K562 (cell line): Measurements from ENCODE around the gene USP13.

Experiments
- ATF3 ChIP-seq, 2 experiments: fragments of 450-650 bp in 1 of 2; sonication (generic) in 1 of 2; formaldehyde crosslinking in 1 of 2; IDR thresholded peaks in 1 of 2; conservative IDR thresholded peaks in 1 of 2; 2 replicates each; pipeline versions ENCODE4 v1.6.1 to v1.8.1; 2016 to 2023; ENCODE audit warnings: mild to moderate bottlenecking in 2 of 2, moderate library complexity in 2 of 2, inconsistent platforms in 1 of 2, missing genetic modification reagents in 1 of 2
- BCL6 ChIP-seq: fragments of 250-450 bp; sonication (Bioruptor Pico); IDR thresholded peaks from 2 replicates; pipeline ENCODE4 v1.4.0; 2020
- CHD1 ChIP-seq: fragments of 200-600 bp; sonication (generic); IDR thresholded peaks from one replicate; pipeline ENCODE4 v1.6.1; 2012; ENCODE audit warnings: mild to moderate bottlenecking, moderate library complexity, low read length, inconsistent platforms
- ESRRA ChIP-seq: fragments of 450-650 bp; IDR thresholded peaks from 2 replicates; pipeline ENCODE4 v1.6.1; 2014; ENCODE audit warnings: low read depth, mild to moderate bottlenecking, moderate library complexity, borderline replicate concordance
- FOS ChIP-seq: IDR thresholded peaks from 3 replicates; pipeline ENCODE4 v1.6.1; 2011; ENCODE audit not compliant: insufficient read length; ENCODE audit errors: extremely low read depth
- HMG20B ChIP-seq: fragments of 250-450 bp; sonication (Bioruptor Pico); IDR thresholded peaks from 2 replicates; pipeline ENCODE4 v1.5.0; 2021; ENCODE audit warnings: mild to moderate bottlenecking
- POLR2AphosphoS5 ChIP-seq: IDR thresholded peaks from 2 replicates; pipeline ENCODE4 v1.6.1; 2011; ENCODE audit warnings: mild to moderate bottlenecking, low read depth, low read length, moderate library complexity; ENCODE audit not compliant: control insufficient read depth, insufficient read depth
- RAD21 ChIP-seq, 2 experiments: fragments of 250-450 bp in 1 of 2; fragments of 450-650 bp in 1 of 2; sonication (Bioruptor Pico) in 1 of 2; formaldehyde crosslinking in 1 of 2; IDR thresholded peaks in 1 of 2; conservative IDR thresholded peaks in 1 of 2; 2 replicates each; pipeline versions ENCODE4 v1.4.0 to v1.8.0; 2020 to 2022; ENCODE audit warnings: mild to moderate bottlenecking in 2 of 2, moderate library complexity in 1 of 2
- YY1 ChIP-seq, 3 experiments: IDR thresholded peaks; 2 replicates each; pipeline ENCODE4 v1.6.1; 2011; ENCODE audit warnings: low read length in 2 of 3, mild to moderate bottlenecking in 2 of 3, moderate library complexity in 2 of 3, borderline replicate concordance in 1 of 3, control low read depth in 1 of 3, low read depth in 1 of 3; ENCODE audit not compliant: insufficient read depth in 3 of 3, insufficient replicate concordance in 2 of 3, control insufficient read depth in 1 of 3, insufficient read length in 1 of 3; ENCODE audit errors: extremely low read depth in 1 of 3
- ZBTB12 ChIP-seq: fragments of 250-450 bp; sonication (Bioruptor Pico); IDR thresholded peaks from 2 replicates; pipeline ENCODE4 v1.4.0; 2020
- TF ChIP-seq, protein P1 (sequence below): sonication (generic); formaldehyde crosslinking; IDR thresholded peaks from 2 replicates; pipeline ENCODE4 v1.9.0; 2022; ENCODE audit warnings: mild to moderate bottlenecking, missing genetic modification reagents
- TF ChIP-seq, protein P2 (sequence below): sonication (generic); formaldehyde crosslinking; IDR thresholded peaks from 2 replicates; pipeline ENCODE4 v1.8.0; 2022; ENCODE audit warnings: mild to moderate bottlenecking, missing genetic modification reagents, borderline replicate concordance

DNA sequence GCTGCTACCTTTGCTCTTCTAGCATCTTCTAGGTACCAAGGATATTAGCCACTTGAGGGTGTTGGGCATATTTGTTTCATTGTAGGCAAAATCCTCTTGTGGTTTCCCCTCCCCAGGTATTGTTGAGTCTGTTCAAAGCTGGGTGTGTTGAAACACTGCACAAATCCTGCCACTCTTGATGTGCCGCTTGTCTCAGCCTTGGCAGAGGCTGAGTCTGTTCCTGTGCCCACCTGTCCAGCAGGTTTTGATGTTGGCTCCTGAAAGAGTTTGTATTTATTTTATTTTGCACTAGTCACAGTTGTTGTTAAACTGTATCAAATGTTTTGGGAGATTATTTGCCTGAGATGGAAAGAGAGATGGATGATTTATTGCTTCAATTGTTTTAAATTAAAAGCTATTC is 136.2 kb downstream of the USP13 start:
- TF ChIP-seq, protein P1, sequence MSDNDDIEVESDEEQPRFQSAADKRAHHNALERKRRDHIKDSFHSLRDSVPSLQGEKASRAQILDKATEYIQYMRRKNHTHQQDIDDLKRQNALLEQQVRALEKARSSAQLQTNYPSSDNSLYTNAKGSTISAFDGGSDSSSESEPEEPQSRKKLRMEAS (CRISPR knock-in tag) = no peak
- TF ChIP-seq POLR2AphosphoS5 (no peak), YY1 (IDR thresholded peaks at IDR 0.05; ENCODE audit: borderline replicate concordance in 1 of 3, control insufficient read depth in 1 of 3, extremely low read depth in 1 of 3, insufficient read depth in 3 of 3, insufficient read length in 1 of 3, insufficient replicate concordance in 2 of 3, low read depth in 1 of 3, low read length in 2 of 3) (no peak), CHD1 (no peak), ATF3 (IDR thresholded peaks at IDR 0.05) (no peak), ATF3 (CRISPR knock-in tag; conservative IDR thresholded peaks at IDR 0.05) (no peak), BCL6 (CRISPR knock-in tag) (no peak), RAD21 (CRISPR knock-in tag; conservative IDR thresholded peaks at IDR 0.05 in 1 of 2, IDR thresholded peaks at IDR 0.05 in 1 of 2) (no peak), FOS (no peak), ESRRA (no peak), HMG20B (CRISPR knock-in tag) (no peak), ZBTB12 (CRISPR knock-in tag) (no peak)
- TF ChIP-seq, protein P2, sequence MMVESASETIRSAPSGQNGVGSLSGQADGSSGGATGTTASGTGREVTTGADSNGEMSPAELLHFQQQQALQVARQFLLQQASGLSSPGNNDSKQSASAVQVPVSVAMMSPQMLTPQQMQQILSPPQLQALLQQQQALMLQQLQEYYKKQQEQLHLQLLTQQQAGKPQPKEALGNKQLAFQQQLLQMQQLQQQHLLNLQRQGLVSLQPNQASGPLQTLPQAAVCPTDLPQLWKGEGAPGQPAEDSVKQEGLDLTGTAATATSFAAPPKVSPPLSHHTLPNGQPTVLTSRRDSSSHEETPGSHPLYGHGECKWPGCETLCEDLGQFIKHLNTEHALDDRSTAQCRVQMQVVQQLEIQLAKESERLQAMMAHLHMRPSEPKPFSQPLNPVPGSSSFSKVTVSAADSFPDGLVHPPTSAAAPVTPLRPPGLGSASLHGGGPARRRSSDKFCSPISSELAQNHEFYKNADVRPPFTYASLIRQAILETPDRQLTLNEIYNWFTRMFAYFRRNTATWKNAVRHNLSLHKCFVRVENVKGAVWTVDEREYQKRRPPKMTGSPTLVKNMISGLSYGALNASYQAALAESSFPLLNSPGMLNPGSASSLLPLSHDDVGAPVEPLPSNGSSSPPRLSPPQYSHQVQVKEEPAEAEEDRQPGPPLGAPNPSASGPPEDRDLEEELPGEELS (CRISPR knock-in tag) = no peak
